HUES64 (cell line): ENCODE results near the gene CSGALNACT2.
"Not testable (repeated sequence)": the region's sequence is repeated elsewhere in the genome, so short reads cannot be mapped to it uniquely, and the experiment has no call there.

Experiments used
- H3K27ac ChIP-seq: 2 replicates; pipeline ENCODE4 v1.7.0; 2013; ENCODE audit warnings: low read depth, low read length, inconsistent platforms
- H3K27me3 ChIP-seq: 2 replicates; pipeline ENCODE4 v1.6.1; 2013; ENCODE audit warnings: mild to moderate bottlenecking, low read length; ENCODE audit not compliant: insufficient read depth
- H3K36me3 ChIP-seq: 2 replicates; pipeline ENCODE4 v1.6.1; 2013; ENCODE audit warnings: mild to moderate bottlenecking, low read length; ENCODE audit not compliant: insufficient read depth
- H3K4me1 ChIP-seq: 2 replicates; pipeline ENCODE4 v1.6.1; 2013; ENCODE audit warnings: mild to moderate bottlenecking, low read length, moderate library complexity; ENCODE audit not compliant: insufficient read depth
- H3K4me3 ChIP-seq: 2 replicates; pipeline ENCODE4 v1.5.1; 2013; ENCODE audit warnings: mild to moderate bottlenecking, low read length, moderate library complexity
- H3K9ac ChIP-seq: 2 replicates; pipeline ENCODE4 v1.6.1; 2013; ENCODE audit warnings: mild to moderate bottlenecking, low read depth, low read length
- H3K9me3 ChIP-seq: 2 replicates; pipeline ENCODE4 v1.6.1; 2013; ENCODE audit warnings: low read depth, low read length; ENCODE audit not compliant: insufficient read depth
- WGBS: fragments of 150-250, 120-280 bp; methylation state at CpG from one replicate; pipeline ENCODE4 v1.1.7; 2013; ENCODE audit warnings: missing lambda C conversion rate; 5-methylcytosine and 5-hydroxymethylcytosine counted together

Gene CSGALNACT2

GRCh38 chr10:43215758-43216455, 77.7 kb downstream of the CSGALNACT2 start:
- H3K4me1 ChIP-seq = peaks cover 5% of the 10 kb centered on the region; the same call in 1 of the 2 replicates
- WGBS = 89% methylated on average over 19 of the region's 19 CpGs
- H3K27me3 ChIP-seq = no peaks in the 10 kb centered on the region

DNA sequence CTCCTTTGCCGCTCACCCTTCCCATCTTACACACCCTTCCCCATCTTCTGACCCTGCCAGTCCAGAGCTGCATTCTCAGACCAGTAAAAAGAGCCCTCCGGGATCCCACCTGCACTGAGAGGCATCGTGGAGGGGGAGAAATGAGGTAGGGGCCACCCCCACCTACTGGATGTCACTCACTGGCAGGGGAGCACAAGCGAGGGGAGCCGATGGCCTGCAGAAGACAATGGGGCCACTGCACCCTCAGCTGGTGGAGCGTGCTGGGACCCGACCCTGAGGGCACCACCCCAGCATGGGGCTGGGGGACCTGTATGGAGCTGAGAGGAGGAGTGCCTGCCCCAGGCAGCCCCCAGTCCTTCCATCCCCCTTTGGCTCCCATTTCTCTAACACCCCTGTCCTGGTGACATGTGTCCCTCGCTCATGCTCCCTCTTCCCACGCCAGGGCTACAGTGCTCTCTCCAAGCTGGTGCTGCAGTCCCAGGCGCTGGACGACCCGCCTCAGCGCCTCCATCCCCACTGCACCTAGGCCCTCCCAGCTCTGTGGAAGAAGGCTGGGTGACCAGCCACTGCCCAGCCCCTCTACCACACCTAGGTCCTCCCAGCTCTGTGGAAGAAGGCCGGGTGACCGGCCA, 78.8 kb downstream of the CSGALNACT2 start:
- Histone ChIP-seq H3K27ac (no peak overlapping the region), H3K4me1 (peaks cover 5% of the 10 kb centered on the region; the same call in 1 of the 2 replicates), H3K9ac (no peak overlapping the region), H3K4me3 (no peak overlapping the region), H3K36me3 (no peaks in the 10 kb centered on the region), H3K9me3 (no peaks in the 10 kb centered on the region), H3K27me3 (no peaks in the 10 kb centered on the region)
- WGBS = 93% methylated on average over 15 of the region's 15 CpGs

More at GRCh38 chr10:43215758-43216455, 77.7 kb downstream of the CSGALNACT2 start:
- no peak overlapping the region for H3K9ac ChIP-seq
- H3K4me3 ChIP-seq = no peak overlapping the region
- no peaks in the 10 kb centered on the region for H3K9me3 ChIP-seq
- no peak overlapping the region for H3K27ac ChIP-seq
- H3K36me3 ChIP-seq = no peaks in the 10 kb centered on the region

DNA sequence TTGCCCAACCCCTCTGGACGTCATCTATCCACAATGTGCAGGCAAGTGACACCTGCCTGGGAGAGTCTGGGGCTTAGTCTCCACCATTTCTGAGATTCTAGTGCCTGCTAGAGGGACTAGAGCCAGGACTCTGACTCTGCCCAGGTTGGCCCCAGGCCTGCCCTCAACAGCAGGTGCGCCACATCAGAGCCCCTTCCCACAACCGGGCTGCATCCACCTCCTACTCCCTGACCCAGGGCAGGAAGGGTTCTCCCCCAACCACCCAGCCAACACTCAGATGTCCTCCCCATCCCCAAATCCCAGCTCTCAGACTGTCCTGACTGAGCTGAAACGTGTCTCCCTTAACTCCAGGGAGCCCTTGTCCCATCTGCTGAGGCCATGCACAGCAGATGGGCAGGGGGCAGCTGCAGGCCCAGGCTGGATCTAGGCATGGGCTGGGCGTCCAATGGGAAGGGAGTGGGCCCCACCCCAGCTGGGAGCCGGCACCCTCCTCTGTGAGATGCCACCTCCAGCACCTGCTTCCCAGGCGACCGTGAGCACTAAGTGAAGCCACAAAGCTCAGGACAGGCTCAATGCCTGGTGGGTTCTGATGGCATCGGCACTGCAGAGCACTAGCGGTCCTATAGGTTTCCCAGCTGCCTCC, 79.4 kb downstream of the CSGALNACT2 start:
- Histone ChIP-seq H3K36me3 (no peaks in the 10 kb centered on the region), H3K27me3 (no peaks in the 10 kb centered on the region), H3K27ac (no peak overlapping the region), H3K9me3 (no peaks in the 10 kb centered on the region), H3K4me1 (peaks cover 5% of the 10 kb centered on the region; the same call in 1 of the 2 replicates), H3K9ac (no peak overlapping the region), H3K4me3 (no peak overlapping the region)
- WGBS = 93% methylated on average over 10 of the region's 10 CpGs

GRCh38 chr10:43218206-43218950, 80.1 kb downstream of the CSGALNACT2 start:
- no peak overlapping the region for H3K9ac ChIP-seq
- WGBS = 93% methylated on average over 18 of the region's 18 CpGs
- H3K4me1 ChIP-seq = peaks cover 5% of the 10 kb centered on the region; the same call in 1 of the 2 replicates
- H3K4me3 ChIP-seq = no peak overlapping the region
- no peaks in the 10 kb centered on the region for H3K27me3 ChIP-seq
- no peak overlapping the region for H3K27ac ChIP-seq
- no peaks in the 10 kb centered on the region for H3K9me3 ChIP-seq
- no peaks in the 10 kb centered on the region for H3K36me3 ChIP-seq

- no peaks in the 10 kb centered on the region for H3K27me3 ChIP-seq
- H3K27ac ChIP-seq = no peak overlapping the region
- no peak overlapping the region; the same call in 1 of the 2 replicates for H3K9ac ChIP-seq
- H3K36me3 ChIP-seq = no peaks in the 10 kb centered on the region
- H3K4me3 ChIP-seq = no peak overlapping the region
- 93% methylated on average over 17 of the region's 18 CpGs for WGBS
- H3K9me3 ChIP-seq = no peaks in the 10 kb centered on the region
- H3K4me1 ChIP-seq = peaks cover 5% of the 10 kb centered on the region; the same call in 1 of the 2 replicates
These were observed 80.9 kb downstream of the CSGALNACT2 start for GRCh38 chr10:43218951-43219837.

GRCh38 chr10:43219848-43220247, 81.6 kb downstream of the CSGALNACT2 start:
- 91% methylated on average over 5 of the region's 5 CpGs for WGBS
- Histone ChIP-seq H3K9ac (no peak overlapping the region), H3K4me3 (no peak overlapping the region), H3K9me3 (no peaks in the 10 kb centered on the region), H3K36me3 (no peaks in the 10 kb centered on the region), H3K27ac (no peak overlapping the region), H3K4me1 (peaks cover 5% of the 10 kb centered on the region; the same call in 1 of the 2 replicates), H3K27me3 (no peaks in the 10 kb centered on the region)

DNA sequence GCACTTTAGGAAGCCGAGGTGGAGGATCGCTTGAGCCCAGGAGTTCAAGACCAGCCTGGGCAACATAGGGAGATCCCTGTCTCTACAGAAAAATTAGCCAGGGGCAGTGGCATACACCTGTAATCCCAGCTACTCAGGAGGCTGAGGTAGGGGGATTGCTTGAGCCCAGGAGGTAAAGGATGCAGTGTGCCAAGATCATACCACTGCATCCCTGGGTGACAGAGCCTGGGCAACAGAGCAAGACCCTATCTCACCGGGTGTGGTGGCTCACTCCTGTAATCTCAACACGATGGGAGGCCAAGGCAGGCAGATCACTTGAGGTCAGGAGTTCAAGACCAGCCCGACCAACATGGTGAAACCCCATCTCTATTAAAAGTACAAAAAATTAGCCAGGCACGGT, 82.0 kb downstream of the CSGALNACT2 start:
- not testable (repeated sequence) for H3K4me3 ChIP-seq, H3K4me1 ChIP-seq, H3K9me3 ChIP-seq, H3K27ac ChIP-seq, H3K27me3 ChIP-seq, H3K9ac ChIP-seq, H3K36me3 ChIP-seq
- WGBS = 88% methylated on average over 6 of the region's 6 CpGs

- Histone ChIP-seq H3K9ac (no peak overlapping the region), H3K27ac (no peak overlapping the region), H3K4me1 (no peaks in the 10 kb centered on the region; the same call in 1 of the 2 replicates), H3K4me3 (no peak overlapping the region), H3K27me3 (no peaks in the 10 kb centered on the region), H3K36me3 (no peaks in the 10 kb centered on the region), H3K9me3 (no peaks in the 10 kb centered on the region)
- 89% methylated on average over 13 of the region's 14 CpGs for WGBS
These were observed 82.6 kb downstream of the CSGALNACT2 start for GRCh38 chr10:43220657-43221418.

GRCh38 chr10:43221419-43222209, 83.4 kb downstream of the CSGALNACT2 start:
- Histone ChIP-seq H3K4me1 (no peaks in the 10 kb centered on the region; the same call in 1 of the 2 replicates), H3K9ac (no peak overlapping the region), H3K27me3 (0 out of 2 replicates have a peak, but pooled peaks cover 2% of the 10 kb centered on the region), H3K9me3 (no peaks in the 10 kb centered on the region), H3K4me3 (no peak overlapping the region), H3K36me3 (no peaks in the 10 kb centered on the region), H3K27ac (no peak overlapping the region)
- WGBS = 77% methylated on average over 19 of the region's 19 CpGs
